GM21737 (cell line): ENCODE data around the gene SLC1A1.
"Not testable (repeated sequence)": the region's sequence is repeated elsewhere in the genome, so short reads cannot be mapped to it uniquely, and the experiment has no call there.

Experiments used
- ATAC-seq: cut with Tn5 transposase; IDR thresholded peaks from one replicate; pipeline ENCODE4 v1.9.1; 2021; ENCODE audit warnings: mild to moderate bottlenecking, moderate library complexity; ENCODE audit not compliant: unreplicated experiment

SLC1A1 gene

GRCh38 chr9:4504250-4504649 is 14.0 kb downstream of the SLC1A1 start:
- no peak for ATAC-seq

DNA sequence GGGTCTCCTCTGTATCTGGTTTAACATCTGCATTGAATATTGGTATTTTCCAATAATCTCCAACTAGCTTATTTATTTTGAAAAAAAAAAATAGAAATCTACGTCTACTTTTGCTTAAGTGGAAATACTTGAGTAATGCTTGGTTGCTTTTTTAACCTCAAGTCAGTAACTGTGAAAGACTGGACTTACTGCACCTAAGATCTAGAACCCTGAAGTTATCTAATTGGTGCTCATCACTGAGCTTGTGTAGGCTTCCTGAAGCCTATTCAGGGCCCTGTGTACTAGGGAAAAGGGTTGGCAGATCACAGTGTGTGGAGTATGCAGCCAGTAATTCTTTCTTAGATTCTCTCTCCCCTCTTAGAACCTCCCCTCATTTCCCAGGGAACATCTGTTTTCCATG is 16.2 kb downstream of the SLC1A1 start:
- no peak for ATAC-seq

DNA sequence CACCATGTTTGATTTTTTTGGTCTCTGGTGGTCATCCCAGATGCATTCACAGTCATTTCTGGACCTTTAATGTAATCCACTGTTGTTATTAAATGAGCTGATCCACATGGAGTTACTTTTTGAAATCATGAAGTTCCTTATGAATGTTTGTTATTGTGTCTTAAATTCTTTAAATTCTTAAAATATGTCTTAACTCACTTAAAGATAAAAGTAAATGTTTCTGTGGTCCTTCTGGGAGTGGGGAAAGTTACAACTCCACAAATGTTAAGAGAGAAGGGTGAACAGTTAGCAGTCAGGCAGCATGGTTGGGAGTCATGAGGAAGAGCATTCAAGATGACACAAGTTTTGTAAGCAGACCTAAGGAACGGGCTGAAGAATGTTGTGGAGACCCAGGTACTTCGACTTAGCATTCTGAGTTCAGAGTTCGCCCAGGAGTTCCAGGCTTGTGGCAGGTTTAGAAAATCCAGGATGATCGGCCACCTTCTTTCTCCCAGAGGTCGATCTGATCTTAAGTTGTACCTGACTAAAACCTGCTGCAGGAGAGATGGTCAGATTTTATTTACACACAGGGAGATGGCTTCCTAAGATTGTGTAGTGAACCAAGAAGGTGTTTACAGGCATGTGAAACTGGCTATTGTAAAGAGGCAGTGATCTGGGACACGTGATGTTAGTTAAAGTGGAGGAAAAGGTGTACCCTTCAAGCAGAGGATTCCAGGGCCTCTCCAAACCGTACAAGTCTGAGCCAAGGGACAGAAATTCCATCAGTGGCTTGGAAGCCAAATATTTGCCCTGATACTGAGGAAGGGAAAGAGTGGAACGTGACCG is 17.2 kb downstream of the SLC1A1 start:
- ATAC-seq = no peak

DNA sequence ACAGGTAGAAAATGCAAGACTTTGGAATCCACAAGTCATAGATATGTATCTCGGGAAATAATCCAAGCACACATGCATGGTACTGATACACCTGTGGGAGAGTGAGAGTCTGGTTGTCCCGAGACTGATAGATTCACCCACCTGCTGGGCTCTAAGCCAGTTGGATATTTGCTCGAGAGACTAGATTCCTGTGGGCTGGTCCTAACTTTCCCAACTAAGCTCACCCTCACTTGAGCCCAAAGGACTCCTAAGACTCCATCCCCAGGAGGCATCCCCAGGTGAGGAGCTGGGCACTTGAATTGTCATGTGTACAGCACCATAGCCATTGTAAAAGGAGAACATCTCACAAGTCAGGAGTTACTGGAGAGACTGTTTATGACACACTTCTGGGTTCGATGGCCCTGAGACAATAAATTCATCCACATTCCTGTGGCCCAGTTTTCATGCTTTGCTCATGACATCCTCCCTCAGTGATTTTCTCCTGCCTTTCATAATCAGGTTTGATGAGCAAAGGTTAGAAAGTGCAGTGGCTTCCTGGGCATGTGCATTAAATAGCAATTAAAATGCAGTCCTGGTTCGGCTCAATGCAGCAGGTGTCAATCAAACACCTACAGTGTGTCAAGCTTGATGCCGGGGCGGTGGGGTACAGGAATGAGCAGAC is 18.1 kb downstream of the SLC1A1 start:
- no peak for ATAC-seq

DNA sequence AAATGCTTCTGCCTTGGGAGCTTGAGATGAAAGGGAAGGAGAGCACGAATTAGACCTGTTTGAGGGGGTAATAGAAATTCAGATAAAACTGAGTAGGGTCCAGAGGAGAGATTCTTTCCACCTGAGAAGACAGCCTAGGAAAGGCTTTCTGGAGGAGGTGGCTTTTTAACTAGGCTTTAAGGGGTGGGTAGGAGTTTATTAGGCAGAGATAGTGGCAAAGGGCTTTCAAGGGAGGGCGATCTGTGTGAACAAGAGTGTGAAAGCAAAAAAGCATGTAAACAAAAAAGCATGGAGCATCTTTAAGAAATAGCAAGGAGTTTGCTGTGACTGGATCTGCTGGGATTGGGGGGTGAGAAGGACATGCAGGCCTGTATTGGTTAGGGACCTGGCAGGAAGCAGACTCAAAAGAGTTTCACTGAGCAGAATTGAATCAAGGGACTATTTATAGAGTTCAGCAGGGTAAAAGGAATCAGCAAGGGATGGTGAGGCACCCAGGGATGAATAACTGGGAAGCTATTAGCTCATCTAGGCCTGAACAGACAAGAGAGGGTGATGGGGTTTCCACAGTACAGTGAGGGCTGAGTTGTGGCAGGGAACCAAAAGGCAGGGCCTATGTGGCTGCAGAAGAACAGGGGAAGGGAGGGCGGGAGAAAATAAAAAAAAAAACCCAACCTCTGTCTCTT is 18.8 kb downstream of the SLC1A1 start:
- no peak for ATAC-seq

- ATAC-seq = no peak
Measured at GRCh38 chr9:4509590-4509984, 19.3 kb downstream of the SLC1A1 start.

- ATAC-seq = no peak
Measured at GRCh38 chr9:4510546-4511322, 20.5 kb downstream of the SLC1A1 start.

DNA sequence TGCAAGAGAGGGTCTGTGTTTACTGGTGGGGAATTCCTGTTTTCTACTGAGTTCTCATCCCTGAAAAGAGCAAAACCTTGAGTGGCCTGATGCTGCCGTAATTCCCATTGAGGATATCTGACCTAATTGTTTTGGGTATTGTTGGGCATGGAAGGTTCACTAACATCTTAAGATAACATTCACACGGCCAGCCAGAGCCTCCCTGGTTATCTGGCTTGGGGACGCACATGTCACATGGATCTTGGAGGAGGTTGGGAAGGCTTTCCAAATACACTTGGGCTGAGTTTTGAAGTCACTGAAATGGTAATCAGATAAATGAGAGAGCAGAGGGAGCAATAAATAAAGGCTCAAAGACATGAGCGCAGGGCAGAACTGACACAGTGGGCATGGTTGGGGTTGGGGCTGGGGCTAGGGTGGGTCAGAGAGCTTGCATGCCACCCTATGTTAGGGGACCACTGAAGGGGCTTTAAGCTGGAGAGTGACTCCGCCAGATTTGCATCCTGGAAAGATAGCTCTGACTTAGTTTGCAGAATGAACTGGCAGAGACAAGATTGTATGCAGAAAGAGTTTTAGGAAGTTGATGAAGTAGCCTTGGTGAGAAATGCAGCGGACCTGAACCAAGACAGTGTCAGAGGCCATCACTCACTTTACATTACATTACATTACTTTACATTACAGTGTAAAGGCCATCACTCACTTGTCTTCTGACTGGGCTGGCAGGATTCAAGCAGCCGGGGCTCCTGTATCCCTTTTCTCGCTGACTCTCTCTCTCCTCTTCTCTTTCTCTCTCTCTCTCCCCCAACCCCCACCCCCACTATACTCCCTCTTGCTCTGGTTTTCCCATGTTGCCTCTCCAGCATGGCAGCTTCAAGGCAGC is 24.2 kb downstream of the SLC1A1 start:
- no peak for ATAC-seq

- no peak for ATAC-seq
Measured at GRCh38 chr9:4515958-4516375, 25.7 kb downstream of the SLC1A1 start.

GRCh38 chr9:4517274-4517673 is 27.0 kb downstream of the SLC1A1 start:
- ATAC-seq = no peak

- ATAC-seq = no peak
Measured at GRCh38 chr9:4519604-4520003, 29.3 kb downstream of the SLC1A1 start.

DNA sequence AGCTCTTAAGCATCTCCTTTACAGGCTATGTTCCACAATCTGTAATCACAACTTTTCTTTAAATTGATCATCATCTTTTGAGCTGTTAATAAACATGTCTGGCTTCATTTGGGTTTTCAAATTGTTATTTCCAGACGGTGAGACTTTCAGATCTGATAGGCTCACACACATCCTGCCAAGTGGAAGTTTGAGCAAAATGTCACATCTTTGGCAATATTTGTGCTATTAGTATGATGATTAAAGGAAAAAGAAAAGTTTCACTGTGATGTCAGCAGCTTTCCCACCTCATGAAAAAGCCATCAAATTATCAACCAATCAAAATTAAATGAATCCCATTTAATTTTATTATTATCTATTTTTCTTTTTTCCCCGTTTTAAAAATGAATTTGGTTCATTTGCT is 29.8 kb downstream of the SLC1A1 start:
- no peak for ATAC-seq

DNA sequence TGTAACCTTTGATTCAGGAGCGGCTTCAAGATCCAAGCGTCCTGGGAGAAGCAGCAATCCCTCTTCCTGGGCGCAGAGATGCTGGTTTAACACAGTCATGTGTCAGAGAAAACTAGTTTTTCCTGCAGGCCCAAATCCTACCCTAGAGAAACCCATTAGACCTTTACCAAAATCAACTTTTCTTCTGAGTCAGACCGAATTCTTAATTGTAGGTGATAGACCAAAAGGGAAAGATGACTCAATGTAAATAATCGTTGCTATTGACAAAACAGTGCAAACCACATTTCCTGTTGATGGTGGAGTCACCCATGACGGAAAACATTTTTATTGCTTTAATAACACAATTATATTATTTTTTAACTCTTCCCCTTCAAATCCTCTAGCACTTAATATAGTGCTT is 40.1 kb downstream of the SLC1A1 start:
- ATAC-seq = no peak

- not testable (repeated sequence) for ATAC-seq
Measured at GRCh38 chr9:4530831-4531230, 40.6 kb downstream of the SLC1A1 start.

DNA sequence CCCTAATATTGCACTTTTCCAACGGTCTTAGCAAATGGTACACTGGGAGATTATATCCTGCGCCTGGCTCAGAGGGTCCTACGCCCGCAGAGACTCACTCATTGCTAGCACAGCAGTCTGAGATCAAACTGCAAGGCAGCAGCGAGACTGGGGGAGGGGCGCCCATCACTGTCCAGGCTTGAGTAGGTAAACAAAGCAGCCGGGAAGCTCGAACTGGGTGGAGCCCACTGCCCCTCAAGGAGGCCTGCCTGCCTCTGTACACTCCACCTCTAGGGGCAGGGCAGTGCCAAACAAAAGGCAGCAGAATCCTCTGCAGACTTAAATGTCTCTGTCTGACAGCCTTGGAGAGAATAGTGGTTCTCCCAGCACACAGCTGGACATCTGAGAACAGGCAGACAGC is 41.1 kb downstream of the SLC1A1 start:
- ATAC-seq = not testable (repeated sequence)

DNA sequence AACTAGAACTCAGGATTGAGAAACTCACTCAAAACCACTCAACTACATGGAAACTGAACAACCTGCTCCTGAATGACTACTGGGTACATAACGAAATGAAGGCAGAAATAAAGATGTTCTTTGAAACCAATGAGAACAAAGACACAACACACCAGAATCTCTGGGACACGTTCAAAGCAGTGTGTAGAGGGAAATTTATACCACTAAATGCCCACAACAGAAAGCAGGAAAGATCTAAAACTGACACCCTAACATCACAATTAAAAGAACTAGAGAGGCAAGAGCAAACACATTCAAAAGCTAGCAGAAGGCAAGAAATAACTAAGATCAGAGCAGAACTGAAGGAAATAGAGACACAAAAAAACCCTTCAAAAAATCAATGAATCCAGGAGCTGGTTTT is 43.6 kb downstream of the SLC1A1 start:
- ATAC-seq = not testable (repeated sequence)

DNA sequence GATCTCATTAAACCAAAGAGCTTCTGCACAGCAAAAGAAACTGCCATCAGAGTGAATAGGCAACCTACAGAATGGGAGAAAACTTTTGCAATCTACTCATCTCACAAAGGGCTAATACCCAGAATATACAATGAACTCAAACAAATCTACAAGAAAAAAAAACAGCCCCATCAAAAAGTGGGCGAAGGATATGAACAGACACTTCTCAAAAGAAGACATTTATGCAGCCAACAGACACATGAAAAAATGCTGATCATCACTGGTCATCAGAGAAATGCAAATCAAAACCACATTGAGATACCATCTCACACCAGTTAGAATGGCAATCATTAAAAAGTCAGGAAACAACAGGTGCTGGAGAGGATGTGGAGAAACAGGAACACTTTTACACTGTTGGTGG is 45.9 kb downstream of the SLC1A1 start:
- ATAC-seq = not testable (repeated sequence)

DNA sequence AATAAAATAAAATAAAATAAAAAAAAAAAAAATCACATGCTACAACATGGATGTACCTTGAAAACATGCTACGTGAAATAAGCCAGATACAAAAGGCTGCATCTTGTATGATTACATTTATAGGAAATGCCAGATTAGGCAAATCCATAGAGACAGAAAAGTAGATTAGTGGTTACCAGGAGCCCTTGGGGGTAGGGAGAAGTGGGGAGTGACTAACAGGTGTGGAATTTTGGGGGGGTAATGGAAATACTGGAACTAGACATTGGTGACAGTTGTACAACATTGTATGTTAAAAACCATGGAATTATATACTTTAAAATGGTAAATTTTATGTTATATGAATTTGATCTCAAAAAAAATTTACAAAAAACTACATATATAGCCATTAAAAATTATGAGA is 47.3 kb downstream of the SLC1A1 start:
- ATAC-seq = no peak

DNA sequence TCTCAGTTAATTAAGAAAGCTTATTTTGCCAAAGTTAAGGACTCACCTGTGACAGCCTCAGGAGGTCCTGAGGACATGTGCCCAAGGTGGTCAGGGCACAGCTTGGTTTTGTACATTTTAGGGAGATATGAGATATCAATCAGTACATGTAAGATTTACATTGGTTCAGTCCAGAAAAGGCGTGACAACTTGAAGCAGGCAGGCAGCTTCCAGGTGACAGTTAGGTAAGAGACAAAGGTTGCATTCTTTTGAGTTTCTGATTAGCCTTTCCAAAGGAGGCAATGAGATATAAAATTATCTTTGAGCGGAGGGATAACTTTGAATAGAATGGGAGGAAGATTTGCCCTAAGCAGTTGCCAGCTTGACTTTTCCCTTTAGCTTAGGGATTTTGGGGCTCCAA is 47.8 kb downstream of the SLC1A1 start:
- no peak for ATAC-seq

DNA sequence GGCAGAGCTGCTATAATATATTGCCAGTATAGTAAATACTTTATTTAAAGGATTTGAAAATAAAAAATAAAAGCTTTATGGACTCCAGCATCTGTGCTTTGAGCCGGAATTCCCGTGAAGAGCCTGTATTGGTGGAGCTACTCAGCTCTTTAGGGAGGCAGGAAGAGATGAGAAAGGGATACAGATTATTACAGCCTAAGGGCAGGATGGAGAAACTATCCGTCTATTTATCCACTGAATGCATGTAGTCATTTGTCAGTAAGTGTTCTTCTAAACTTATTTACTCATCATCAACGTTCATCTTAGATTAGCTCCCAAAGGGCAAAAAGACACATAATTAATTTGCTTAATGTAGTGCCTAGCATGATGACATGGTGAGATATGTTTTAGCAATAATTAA is 48.4 kb downstream of the SLC1A1 start:
- no peak for ATAC-seq
